ENCODE measurements around the gene CXCL9. TPM values are rescaled to one million over a fixed set of nuclear protein-coding genes. Genes with fewer than 3 reads are reported as not detected.
"Not testable (repeated sequence)": the region's sequence is repeated elsewhere in the genome, so short reads cannot be mapped to it uniquely, and the experiment has no call there.

The CXCL9 gene
- polyA plus RNA-seq, 5 donors, result 0.51 to 1.6 (median 0.85) TPM

DNA sequence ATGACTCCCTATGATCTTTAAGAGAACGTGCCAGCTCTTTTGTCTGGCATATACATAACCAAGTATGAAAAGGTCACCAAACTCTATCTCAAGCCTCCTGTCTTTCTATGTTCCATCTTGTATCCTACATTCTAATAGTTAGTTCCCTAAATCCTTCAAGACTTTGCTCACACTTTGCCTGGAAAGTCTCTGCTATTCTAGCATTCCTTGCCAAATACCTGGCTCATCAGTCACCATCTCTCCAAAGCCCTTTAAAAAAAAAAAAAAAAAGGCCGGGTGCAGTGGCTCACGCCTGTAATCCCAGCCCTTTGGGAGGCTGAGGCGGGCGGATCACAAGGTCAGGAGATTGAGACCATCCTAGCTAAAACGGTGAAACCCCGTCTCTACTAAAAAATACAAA lies 48.8 kb downstream of the CXCL9 start:
- not testable (repeated sequence) for DNase-seq

- DNase-seq, result not testable (repeated sequence)
Observed at GRCh38 chr4:75954811-75955210, 52.5 kb downstream of the CXCL9 start.

GRCh38 chr4:75953509-75953908 lies 53.8 kb downstream of the CXCL9 start:
- DNase-seq, result no peak

Other genes starting within 250 kb of the CXCL9 start
- gene PPEF2, start 105.1 kb downstream of the CXCL9 start, polyA plus RNA-seq (ENCODE audit: insufficient read depth in 1 of 5, insufficient read length in 5 of 5, low replicate concordance in 1 of 5), result under 1 TPM; 0.04 to 0.50 (median 0.09) TPM
- 10 to 100 TPM in 1 of 5 donors, 1 to 10 TPM in 4; 7.4 to 17.0 (median 9.7) TPM for gene NAAA, start 66.5 kb downstream of the CXCL9 start, polyA plus RNA-seq (ENCODE audit: insufficient read depth in 1 of 5, insufficient read length in 5 of 5, low replicate concordance in 1 of 5)
- gene SDAD1, start 16.6 kb downstream of the CXCL9 start, polyA plus RNA-seq (ENCODE audit: insufficient read depth in 1 of 5, insufficient read length in 5 of 5, low replicate concordance in 1 of 5), result 10 to 100 TPM; 29.7 to 39.7 (median 36.1) TPM
- 1 to 10 TPM in 4 of 5 donors, under 1 TPM in 1; 0.98 to 2.5 (median 1.8) TPM for gene CXCL10, start 16.0 kb upstream of the CXCL9 start, polyA plus RNA-seq (ENCODE audit: insufficient read depth in 1 of 5, insufficient read length in 5 of 5, low replicate concordance in 1 of 5)
- under 1 TPM in 4 of 5 donors, not detected in 1; 0.15 to 0.36 (median 0.21) TPM for gene CXCL11, start 28.6 kb upstream of the CXCL9 start, polyA plus RNA-seq (ENCODE audit: insufficient read depth in 1 of 5, insufficient read length in 5 of 5, low replicate concordance in 1 of 5)
- 1 to 10 TPM in 1 of 5 donors, under 1 TPM in 4; 0.35 to 3.9 (median 0.46) TPM for gene ART3, start 67.2 kb upstream of the CXCL9 start, polyA plus RNA-seq (ENCODE audit: insufficient read depth in 1 of 5, insufficient read length in 5 of 5, low replicate concordance in 1 of 5)
- gene NUP54, start 140.9 kb upstream of the CXCL9 start, polyA plus RNA-seq (ENCODE audit: insufficient read depth in 1 of 5, insufficient read length in 5 of 5, low replicate concordance in 1 of 5), result 100 to 1,000 TPM in 2 of 5 donors, 10 to 100 TPM in 3; 72.2 to 103 (median 94.0) TPM
- 100 to 1,000 TPM; 193 to 266 (median 240) TPM for gene SCARB2, start 206.3 kb upstream of the CXCL9 start, polyA plus RNA-seq (ENCODE audit: insufficient read depth in 1 of 5, insufficient read length in 5 of 5, low replicate concordance in 1 of 5)
- gene FAM47E, start 244.2 kb upstream of the CXCL9 start, polyA plus RNA-seq (ENCODE audit: insufficient read depth in 1 of 5, insufficient read length in 5 of 5, low replicate concordance in 1 of 5), result 1 to 10 TPM; 5.6 to 8.7 (median 6.4) TPM

Measured in right lung (tissue), 5 donors.